HG03097 (cell line): Measurements from ENCODE around the gene GNB1L.

Experiments used
- ATAC-seq: cut with Tn5 transposase; IDR thresholded peaks from one replicate; pipeline ENCODE4 v1.9.1; 2021; ENCODE audit not compliant: unreplicated experiment, low FRiP score

The GNB1L gene

DNA sequence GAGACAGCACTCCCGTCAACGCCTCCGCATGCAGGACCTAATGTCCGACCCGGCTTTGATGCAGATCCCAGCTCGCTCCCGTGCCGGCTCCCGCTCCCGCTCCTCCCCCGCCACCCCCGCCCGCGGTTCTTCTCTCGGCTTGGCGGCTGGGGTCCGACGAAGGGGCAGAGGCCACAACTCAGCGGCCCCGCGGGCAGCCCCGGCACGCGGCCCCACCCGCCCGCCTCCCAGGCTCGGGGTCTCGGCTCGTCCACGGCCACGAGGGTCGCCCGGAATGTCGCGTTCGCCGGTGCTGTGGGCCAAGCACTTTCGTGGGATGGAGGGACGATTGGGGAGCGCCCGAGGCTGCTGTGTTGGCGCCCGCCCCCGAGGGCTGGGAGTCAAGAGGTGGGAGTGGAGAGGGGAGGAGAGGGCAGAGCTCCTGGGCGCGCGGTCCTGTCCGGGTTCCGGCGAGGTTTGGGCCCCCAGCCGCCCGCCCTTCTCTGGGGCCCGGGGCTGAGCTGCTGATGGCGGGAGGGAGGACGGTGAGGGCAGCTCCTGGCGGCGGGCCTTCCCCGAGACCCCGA is 99.4 kb downstream of the GNB1L start:
- no peak for ATAC-seq

DNA sequence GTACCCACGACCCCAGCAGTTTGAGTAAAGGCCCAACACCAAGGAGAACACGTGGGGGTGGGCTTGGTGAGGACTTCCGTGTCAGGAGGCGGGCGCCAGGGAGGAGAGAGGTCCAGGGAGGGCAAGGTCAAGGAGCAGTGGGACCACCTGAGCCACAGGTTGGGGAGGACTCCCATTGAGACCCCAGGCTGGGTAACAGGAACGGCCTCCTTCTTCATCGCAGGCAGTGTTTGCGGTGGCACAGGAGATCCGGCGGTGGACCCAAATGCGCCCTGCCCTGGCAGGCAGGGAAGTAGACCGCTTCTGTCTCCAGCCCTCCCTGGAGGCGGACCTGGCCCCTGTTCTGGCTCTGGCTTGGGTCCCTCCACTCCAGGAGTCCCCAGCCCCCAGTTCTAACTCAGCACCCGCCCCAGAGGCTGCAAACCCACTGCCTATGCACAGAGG is 100.0 kb downstream of the GNB1L start:
- no peak for ATAC-seq

DNA sequence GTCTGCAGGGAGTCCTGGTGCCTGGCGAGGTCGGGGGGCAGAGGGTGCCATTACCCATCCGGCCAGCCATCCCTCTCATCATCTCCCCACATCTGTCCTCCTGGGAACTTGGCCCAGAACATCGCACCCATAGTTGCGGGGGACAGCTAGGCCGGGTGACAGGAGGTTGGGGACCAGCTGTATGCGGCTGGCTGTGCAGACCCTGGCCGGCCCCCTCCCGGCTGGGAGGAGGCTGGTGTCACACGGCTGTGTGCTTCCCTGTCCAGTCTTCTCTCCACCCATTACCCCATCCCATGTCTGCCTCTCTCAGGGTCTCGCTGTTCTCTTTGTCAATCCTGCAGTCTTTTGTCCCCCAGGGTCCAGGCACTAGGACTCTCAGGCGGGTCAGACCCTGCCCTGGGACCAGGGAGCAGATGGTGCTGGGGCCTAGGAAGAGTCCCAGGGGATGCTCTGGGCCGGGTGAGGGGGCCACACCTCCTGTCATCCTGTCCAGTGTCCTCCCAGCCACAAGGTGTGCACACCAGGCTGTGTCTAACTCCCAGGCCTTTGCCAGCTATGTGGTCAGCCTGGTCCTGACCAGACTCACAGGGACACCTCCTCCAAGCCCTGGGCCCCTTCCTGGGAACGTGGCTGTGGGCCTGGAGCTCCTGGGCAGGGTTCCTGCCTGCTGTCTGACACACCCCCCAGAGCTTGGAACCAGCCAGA is 100.5 kb downstream of the GNB1L start:
- no peak for ATAC-seq

DNA sequence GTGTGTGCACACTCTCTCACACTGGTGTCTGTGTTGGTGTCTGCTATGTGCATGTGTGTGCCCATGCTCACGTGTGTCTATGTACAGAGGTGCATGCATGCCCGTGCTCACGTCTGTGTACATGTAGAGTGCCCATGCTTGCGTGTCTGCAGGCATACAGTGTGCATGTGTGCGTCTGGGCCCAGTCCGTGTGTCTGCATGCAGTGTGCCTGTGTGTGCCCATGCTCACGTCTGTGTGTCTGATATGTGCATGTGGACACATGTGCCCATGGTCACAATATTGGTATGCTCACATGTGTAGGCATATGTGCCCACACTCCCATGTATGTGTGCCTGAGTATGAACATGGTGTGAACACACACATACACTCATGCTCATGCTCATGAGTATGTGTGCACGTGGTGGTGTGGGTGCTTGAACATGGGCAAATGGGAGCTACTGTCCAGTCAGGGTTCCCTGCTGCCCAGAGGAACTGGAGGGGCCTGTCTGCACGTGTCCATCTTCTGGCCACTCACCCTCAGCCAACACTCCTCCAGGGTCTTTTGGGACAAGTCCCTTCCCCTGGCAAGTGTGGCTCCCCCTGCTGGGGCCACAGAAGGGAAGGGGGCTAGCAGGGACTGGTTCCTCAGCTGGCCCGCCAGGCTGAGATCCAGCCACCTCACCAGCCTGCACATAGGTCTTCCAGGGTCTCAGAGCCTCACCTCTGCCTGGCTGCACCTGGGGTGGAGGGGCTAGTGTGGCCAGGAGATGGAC is 101.4 kb downstream of the GNB1L start:
- no peak for ATAC-seq

DNA sequence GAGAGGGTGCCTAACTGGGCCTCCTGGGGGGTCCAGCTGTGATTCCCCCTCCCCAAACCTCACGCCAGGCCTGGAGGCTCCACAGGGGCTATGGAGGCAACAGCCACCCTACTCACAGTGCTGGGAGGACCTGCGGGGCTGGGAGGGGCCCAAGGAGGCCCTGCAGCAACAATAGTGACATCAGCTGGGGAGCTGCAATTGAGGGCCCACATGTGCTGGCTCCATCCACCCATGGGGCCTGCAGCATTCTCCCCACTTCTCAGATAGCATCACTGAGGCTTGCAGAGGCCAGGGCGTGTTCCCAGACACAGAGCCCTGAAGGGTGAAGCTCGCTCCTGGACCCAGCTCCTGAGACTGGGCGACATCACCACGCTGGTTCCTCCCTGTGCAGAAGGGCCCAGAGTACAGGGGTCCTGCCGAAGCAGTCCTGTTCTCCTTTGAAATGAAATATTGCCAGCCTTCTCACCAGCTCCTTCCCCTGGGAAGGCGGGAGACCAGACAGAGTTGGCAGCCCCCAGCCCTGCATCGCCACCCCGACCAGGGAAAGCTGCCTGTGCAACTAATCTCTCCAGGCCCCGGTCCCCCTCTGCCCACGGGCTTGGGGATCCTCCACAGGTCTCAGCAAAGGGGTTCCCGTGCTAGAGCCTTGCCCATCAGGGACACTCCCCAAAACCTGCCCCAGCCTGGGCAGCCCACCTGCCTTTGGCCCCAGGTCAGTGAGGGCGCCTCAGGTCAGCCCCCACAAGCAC is 103.0 kb downstream of the GNB1L start:
- ATAC-seq, result no peak

DNA sequence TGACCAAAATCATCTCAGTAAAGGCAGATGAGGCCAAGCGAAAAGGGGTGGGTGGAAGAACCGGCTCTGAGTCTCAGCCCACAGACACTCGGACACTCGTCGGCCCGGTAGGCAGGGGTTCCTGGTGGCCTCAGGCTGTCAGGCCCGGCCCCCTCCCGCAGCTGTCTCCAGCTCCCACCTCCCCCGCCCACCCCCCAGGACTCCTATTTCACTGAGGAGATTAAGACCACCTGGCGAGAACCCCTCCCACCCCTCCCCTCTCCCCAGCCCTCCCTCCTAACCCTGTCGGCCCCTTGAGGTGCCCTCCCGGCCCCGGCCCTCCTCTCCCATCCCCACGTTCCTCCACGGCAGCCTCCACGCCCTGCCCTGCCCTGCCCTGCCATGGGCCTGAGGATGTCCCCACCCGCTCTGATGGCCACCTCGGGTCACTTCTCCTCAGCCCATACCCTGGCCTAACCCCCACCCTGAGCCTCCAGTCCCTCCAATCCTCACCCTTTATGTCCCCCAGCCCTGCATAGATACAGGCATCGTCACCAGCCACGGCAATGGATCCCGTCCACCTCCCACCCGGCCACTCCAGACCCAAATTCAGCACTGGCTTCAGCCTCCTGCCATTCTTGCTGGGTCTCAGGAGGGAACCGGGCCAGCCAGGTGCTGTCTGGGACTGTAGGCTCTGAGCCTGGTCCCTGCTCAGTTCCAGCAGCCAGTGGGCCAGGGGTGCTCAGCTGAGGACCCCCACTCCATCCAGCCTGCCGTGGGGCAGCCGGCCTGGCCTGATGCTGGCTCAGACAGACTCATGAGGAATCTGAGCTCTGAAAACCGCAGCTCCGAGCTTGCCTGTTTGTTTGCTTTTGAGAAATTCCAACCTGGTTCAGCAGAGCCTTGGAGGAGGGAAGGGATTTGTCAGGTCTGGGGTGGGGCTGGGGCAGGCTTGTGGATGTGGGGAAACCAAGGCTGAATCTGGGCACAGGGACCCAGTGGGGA is 103.9 kb downstream of the GNB1L start:
- no peak for ATAC-seq

DNA sequence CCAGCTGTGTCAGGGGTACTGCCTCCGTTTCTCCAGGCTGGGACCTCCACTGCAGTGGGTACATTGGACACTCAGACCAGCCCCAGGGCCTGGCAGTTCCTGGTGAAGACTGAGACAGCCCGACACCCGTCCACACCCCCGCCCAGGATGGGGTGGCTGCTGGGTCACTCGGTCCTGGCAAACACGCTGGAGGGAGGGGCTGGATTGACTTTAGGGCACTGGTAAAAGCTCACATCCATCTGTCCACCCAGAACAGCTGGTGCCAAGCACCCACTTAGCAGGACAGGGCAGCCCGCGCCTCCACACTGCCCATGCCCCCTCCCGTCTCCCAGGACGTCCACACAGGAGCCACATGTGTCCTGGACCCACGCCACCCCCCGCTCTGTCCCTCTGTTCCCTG is 104.8 kb downstream of the GNB1L start:
- ATAC-seq, result no peak

DNA sequence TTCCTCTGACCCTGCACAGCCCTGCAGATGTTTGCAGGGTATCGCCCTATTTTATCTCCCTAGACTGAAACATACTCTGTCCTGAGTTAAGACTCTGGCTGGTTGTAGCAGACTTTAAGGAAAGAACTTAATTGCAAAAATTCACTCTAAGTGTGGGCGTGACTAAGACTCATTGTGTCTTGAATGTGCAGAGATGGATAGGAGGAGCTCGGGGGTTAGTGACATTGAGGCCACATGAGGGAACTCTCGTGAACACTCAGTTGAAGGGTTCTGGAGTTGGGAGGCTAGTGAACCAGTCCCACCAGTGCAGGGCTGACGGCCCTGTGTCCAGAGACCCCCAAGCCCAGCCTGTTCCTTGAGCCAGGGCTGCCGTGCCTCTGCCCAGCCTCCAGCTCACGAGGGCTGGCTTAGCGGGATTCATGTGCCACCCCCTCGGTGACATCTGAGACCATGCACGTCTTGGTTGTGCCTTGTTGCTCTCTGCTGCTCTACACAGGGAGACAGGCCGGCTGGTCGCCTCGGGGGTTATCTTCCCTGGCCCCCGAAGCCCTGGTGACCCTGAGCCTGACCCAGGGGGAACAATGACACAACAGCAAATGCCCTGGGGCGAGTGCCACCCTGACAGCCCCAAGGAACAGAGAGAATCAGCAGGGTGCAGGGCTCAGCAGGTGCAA is 105.5 kb downstream of the GNB1L start:
- no peak for ATAC-seq

DNA sequence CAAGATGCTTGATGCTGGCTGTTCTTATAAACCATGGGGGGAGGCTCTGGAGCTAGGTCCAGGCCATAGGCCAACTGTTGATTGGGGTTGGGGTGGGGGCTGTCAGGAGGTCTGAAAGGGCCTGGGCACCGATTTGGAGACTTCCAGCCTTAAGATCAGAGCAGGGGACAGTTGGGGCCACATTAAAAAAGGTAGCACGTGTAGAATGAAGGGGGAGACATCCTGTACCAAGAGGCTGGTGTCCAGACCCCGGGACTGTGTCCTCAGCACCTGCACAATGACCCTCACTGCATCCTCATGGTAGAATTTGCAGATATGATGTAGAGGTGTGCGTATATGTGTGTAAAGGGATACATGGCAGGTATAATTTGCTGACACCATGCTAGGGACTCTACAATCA is 106.5 kb downstream of the GNB1L start:
- ATAC-seq, result no peak

DNA sequence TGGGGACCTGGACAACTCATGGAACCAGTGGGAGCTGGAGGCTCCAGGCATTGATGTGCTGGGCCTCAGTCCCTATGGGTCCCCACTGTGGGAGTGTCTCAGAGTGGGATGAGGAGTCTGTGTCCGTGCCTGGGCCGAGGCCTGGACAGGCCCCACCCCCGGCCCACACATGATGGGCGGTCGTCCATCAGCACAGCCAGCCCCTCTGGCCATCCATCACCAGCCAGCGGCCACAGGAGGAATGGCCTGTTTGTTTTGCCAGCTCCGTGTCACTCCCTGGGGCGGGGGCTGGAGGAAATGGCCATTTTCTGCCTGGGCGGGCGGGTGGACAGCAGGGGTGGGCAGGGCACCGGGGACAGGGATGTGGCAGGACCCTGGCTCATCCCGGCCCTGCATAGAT is 107.1 kb downstream of the GNB1L start:
- ATAC-seq, result no peak

DNA sequence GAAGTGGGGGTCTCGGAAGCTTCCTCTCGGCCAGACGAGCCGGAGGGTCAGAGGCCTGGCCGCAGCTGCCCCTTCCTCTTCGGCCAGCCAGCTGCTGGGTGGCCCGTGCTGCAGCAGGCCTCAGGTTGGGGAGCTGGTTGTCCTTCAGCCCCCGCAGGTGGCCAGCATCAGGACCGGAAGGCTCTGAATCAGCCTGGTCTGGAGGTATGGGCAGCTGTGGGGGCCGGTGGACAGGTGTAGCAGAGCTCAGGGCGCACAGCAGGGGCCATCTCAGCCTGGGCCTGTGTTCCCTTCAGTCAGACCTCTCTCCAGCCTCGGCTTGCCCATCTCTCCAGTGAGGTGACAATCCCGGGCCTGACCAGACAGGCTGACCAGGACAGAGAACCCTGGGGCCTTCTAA is 107.9 kb downstream of the GNB1L start:
- ATAC-seq, result no peak

DNA sequence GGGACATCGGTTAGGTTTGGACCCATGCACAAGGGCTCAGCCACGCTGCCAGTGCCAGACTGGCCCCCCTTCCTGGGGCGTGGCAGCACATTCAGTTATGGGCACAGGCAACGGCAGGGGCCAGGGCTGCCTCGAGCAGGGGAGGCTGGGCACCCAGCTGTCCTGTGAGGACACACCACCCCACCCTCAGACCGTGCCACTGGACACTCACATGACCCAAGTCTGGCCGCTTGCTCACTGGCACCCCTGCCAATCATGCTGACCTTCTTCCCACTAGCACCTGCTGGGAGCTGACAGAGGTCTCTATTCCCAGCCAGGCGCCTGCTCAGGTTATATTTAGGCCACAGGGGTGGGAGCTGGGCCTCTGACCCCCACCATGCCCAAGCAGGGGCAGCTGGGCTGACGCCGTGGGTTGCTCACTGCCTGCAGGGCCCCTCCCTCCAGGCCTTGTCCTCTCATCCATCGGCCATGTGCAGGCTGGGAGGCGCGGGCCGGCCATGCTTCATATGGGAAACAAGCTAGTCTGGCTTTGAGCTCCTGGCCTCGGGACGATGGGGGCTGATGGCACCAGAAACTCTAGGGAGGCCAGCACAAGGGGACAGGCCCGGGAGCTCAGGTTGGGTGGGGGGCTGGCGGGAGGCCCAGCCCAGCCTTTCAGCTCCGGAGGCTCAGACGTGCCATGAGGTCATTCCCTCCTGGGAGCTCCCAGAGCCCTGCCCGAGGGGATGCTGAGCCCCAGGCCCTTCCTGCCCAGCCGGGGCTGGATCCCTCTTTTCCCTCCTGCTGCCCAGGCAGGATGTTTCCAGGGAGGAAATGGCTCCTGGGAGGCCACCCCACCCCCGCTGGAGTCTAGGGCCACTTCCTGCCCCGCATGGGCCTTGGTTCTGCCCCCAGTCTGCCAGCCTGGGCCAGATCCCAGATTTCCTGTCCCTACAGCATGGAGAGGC is 109.2 kb downstream of the GNB1L start:
- ATAC-seq, result no peak

DNA sequence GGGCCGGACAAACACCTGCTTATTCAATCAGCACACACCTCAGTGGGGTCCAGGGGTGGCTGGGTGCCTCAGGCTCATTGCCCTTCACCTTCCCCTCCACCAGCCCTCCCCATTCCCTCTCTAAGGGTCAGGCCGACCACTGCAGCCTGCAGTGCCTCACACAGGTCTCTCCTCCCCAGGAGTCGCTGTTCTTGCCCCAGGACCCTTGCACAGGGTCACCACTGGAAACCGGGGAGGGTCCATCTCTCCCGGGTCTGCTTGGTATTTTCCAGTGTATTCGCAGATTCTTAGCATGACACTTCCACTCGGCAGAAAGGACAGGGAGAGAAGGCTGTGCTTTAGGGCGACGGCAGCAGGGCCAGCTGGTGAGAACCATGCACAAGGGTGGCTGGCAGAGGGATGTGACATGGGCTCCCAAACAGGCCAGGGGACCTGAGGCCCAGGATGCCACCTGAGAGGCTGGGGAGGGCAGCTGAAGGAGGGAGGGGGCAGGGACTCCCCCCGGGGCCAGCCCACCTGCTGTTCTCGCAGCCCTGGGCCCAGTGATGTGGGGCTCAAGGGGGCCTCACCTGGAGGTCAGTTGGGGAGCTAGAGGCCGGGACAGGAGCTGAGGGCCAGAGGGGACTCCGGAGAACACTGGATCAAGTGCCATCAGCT is 110.2 kb downstream of the GNB1L start:
- no peak for ATAC-seq

DNA sequence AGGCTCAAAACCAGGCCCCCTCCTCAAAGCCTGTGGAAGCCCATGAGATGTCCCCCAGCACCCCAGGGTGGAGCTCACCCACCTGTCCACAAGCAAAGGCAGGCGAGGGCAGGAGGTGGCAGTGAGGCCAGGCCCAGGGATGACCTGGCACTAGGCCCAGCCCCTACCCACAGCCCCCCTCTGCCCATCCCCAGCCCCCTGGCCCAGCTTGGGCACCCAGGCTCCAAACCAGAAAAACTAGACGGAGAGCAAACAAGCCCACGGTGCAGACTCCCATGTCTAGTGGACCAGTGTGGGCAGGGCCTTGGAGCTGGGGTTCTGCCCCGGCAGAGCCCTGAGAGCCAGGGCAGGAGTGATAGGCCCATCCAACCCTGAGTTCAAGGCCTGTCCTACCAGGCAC is 111.0 kb downstream of the GNB1L start:
- no peak for ATAC-seq

DNA sequence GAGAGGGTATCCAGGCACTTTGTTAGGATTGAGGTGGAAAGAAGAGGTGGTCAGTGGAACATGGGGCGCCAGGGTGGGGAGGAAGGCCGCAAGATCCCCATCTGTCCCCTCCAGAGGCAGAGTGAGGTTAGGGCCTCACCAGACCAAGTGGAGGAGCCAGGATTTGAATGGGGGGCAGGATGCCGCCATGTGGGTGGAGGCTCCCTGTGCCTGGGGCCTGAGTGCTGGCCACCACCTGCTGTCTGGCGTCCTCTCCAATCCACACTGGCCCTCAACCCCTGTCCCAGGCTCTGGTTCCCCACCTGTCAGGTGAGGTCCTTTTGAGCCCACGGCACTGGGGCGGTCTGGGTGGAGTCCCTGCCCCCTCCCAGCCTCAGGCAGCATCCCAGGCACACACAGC is 111.6 kb downstream of the GNB1L start:
- ATAC-seq, result no peak

DNA sequence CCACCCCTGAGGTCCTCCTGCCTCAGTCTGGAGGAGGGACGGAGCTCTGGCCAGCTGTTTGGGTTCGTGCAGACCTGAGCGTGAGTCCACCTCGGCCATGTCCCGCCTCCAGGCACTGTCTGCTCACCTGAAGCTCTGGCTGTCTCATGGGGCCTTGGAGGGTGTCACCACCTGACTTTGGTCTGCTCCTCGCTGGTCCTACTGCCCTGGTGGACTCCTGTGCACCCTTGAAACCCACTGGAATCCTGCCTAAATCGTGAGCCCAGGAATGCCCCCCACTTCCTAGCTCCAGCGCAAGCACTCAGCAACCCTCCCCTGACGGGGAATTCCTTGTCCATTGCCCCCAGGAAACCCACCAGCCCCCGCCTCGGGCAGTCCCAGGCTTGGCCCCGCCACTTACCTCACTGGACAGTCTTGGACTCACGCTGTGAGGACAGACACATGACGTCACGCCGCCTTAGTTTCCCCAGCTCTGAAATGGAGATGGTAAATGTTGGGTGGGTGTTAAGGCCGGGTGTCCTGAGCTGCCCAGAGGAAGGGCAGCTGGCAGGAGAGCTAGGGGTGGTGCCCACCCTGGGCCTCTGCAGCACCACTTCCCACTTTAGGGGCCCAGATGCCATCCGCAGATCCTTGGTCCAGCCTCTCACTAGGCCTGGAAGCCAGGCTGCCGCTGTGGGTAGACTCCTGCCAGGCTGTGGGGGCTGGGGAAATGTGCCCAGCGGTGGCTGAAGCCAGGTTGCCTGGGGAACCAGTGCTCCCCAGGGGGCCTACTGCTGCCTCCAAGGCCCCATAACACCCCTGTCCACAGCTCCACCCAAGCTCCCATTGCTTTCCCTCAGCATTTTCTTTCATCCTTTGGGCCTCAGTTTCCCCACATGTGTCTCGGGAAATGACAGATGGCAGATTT is 112.3 kb downstream of the GNB1L start:
- ATAC-seq, result no peak

DNA sequence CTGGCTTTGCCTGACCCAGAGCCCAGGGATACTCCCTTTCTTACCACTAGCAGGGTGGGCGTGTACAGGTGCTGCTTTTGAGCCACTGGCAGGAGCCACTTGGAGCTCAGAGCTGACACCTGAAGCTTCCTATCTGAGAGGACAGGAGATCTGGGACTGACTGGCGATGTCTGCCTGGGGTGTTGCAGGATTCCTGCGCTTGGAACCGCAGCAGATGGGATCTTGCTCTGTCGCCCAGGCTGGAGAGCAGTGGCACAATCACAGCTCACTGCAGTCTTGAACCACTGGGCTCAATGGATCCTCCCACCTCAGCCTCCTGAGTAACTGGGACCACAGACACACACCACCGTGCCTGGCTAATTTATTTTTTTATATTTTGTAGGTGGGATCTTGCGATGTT is 113.6 kb downstream of the GNB1L start:
- no peak for ATAC-seq
